LNCaP clone FGC (cell line): ENCODE data around the gene TRMT6.
A peak's percentile ranks its signal among the peaks of the same experiment; 100 is the strongest.

ENCODE experiments used
- DNase-seq: peaks from one replicate; pipeline ENCODE4 v3.0.0-alpha.2; 2011; ENCODE audit warnings: low read depth
- H3K4me3 ChIP-seq: 2 replicates; pipeline ENCODE4 v1.5.1; 2011; ENCODE audit warnings: mild to moderate bottlenecking, low read depth, low read length, control low read depth
- CTCF ChIP-seq: IDR thresholded peaks from 2 replicates; pipeline ENCODE4 v1.5.1; 2012; ENCODE audit warnings: mild to moderate bottlenecking; ENCODE audit not compliant: control insufficient read depth, insufficient read depth; ENCODE audit errors: extremely low read depth

The TRMT6 gene

GRCh38 chr20:5967469-5967868 lies 17.1 kb upstream of the TRMT6 start:
- DNase-seq = no peak
- no peak for TF ChIP-seq CTCF
- no peak overlapping the region for H3K4me3 ChIP-seq

- no peak for TF ChIP-seq CTCF
- peak overlapping the region; percentile 92 for H3K4me3 ChIP-seq
- no peak for DNase-seq
Observed at GRCh38 chr20:5949943-5950270, 426 bp downstream of the TRMT6 start.

GRCh38 chr20:5947276-5947675 lies 3.1 kb downstream of the TRMT6 start:
- DNase-seq = no peak
- no peak for TF ChIP-seq CTCF

GRCh38 chr20:5945963-5946362 lies 4.4 kb downstream of the TRMT6 start:
- no peak for TF ChIP-seq CTCF
- no peak overlapping the region for H3K4me3 ChIP-seq
- DNase-seq = no peak

More at GRCh38 chr20:5947276-5947675, 3.1 kb downstream of the TRMT6 start:
- H3K4me3 ChIP-seq = no peak overlapping the region

- H3K4me3 ChIP-seq = no peak overlapping the region
- TF ChIP-seq CTCF = no peak
Observed at GRCh38 chr20:5938456-5939029, 11.8 kb downstream of the TRMT6 start.

GRCh38 chr20:5936238-5936637 lies 14.1 kb downstream of the TRMT6 start:
- TF ChIP-seq CTCF = no peak
- H3K4me3 ChIP-seq = no peak overlapping the region
- DNase-seq = no peak

More at GRCh38 chr20:5938456-5939029, 11.8 kb downstream of the TRMT6 start:
- no peak for DNase-seq

GRCh38 chr20:5935384-5935783 lies 14.9 kb downstream of the TRMT6 start:
- no peak for DNase-seq
- H3K4me3 ChIP-seq = no peak overlapping the region
- TF ChIP-seq CTCF = no peak
